Right lobe of liver (tissue), 6 donors: ENCODE data around the gene POLR1B. TPM values are rescaled to one million over a fixed set of nuclear protein-coding genes. Genes with fewer than 3 reads are reported as not detected.
A peak's percentile ranks its signal among the peaks of the same experiment; 100 is the strongest.
"Not testable (repeated sequence)": the region's sequence is repeated elsewhere in the genome, so short reads cannot be mapped to it uniquely, and the experiment has no call there.

Experiments
- ATAC-seq, 4 donors: fragments of 200-7000 bp; cut with Tn5 transposase; one replicate each; pipeline ENCODE4 v1.9.1; 2020; ENCODE audit warnings: mild to moderate bottlenecking in 4 of 4, moderate library complexity in 4 of 4
- DNase-seq, 3 donors: peaks; one replicate each; pipeline ENCODE4 v3.0.0-alpha.2; 2020
- H3K27ac ChIP-seq, 3 donors: fragments of 200-600 bp; one replicate each; pipeline ENCODE4 v1.8.0; 2022
- H3K27me3 ChIP-seq, 2 donors: fragments of 200-600 bp; one replicate each; pipeline ENCODE4 v1.8.0; 2022
- H3K36me3 ChIP-seq, 4 donors: fragments of 200-600 bp; sonication (generic) in 1 of 4; one replicate each; pipeline versions ENCODE4 v1.5.1 to v1.8.0; 2017 to 2022; ENCODE audit warnings: control low read depth in 1 of 4
- H3K4me1 ChIP-seq, 4 donors: fragments of 200-600 bp; sonication (generic) in 1 of 4; one replicate each; pipeline versions ENCODE4 v1.5.1 to v1.8.0; 2017 to 2022; ENCODE audit warnings: control low read depth in 1 of 4
- H3K4me3 ChIP-seq, 3 donors: fragments of 200-600 bp; one replicate each; pipeline ENCODE4 v1.8.0; 2022
- H3K9me3 ChIP-seq, 4 donors: fragments of 200-600 bp; sonication (generic) in 1 of 4; one replicate each; pipeline versions ENCODE4 v1.5.1 to v1.8.0; 2017 to 2022; ENCODE audit warnings: control low read depth in 1 of 4
- CTCF ChIP-seq, 4 donors: fragments of 200-600 bp in 3 of 4; fragments of 450-650 bp in 1 of 4; IDR thresholded peaks; one replicate each; pipeline versions ENCODE4 v1.5.1 to v1.8.0; 2016 to 2022; ENCODE audit warnings: antibody characterized with exemption in 4 of 4, mild to moderate bottlenecking in 2 of 4
- POLR2A ChIP-seq: fragments of 450-650 bp; IDR thresholded peaks from one replicate; pipeline ENCODE4 v1.6.1; 2017; ENCODE audit warnings: antibody characterized with exemption, mild to moderate bottlenecking
- WGBS: methylation state at CpG from one replicate; pipeline ENCODE4 v1.1.6; 2018; ENCODE audit warnings: low coverage, low lambda C conversion rate; ENCODE audit not compliant: insufficient coverage; ENCODE audit errors: missing lambda C conversion rate; 5-methylcytosine and 5-hydroxymethylcytosine counted together
- intact Hi-C, 2 donors: fragments of 100-400 bp; cut with DNase I; formaldehyde crosslinking; loops; one replicate each; pipeline versions ENCODE4 v1.11.2 to v1.14.1; 2022
- total RNA-seq, 6 experiments: library from RNA; depleted of rRNA in 2 of 6; stranded (reverse); fragments of >200 nt in 2 of 6; fragmentation: NEBNext Ultra II Directional in 3 of 6; extraction: Animal tissue kit (Norgen Biotek cat#: 25700) in 3 of 6; gene quantifications; one replicate each; pipeline versions ENCODE4 v1.1.0 to v1.2.4, GENCODE V29; 2016 to 2023
- donor health status: DM: no; HTN: yes; CAD: no.
- donor health status: DM: no; HTN: no; CAD: no.
- donor health status: DM: no; HTN: no; CAD: no.
- donor health status: DM: no; HTN: yes; CAD: no.
- donor health status: DM: no; HTN: yes; CAD: no.

POLR1B gene
- total RNA-seq, 6 experiments from 2014 or later = 12.2 to 20.5 (median 16.1) TPM

- Histone ChIP-seq H3K4me1 (peaks cover 0 to 20% (median 3%) of the 10 kb centered on the region in 4 donors), H3K36me3 (no peaks in the 10 kb centered on the region), H3K4me3 (no peak overlapping the region), H3K27ac (no peak overlapping the region), H3K27me3 (no peaks in the 10 kb centered on the region), H3K9me3 (no peaks in the 10 kb centered on the region)
- 67% methylated on average over 6 of the region's 8 CpGs for WGBS
- DNase-seq (peak in 1 of 3 donors; percentile 61), ATAC-seq (peak in 2 of 4 donors; percentile 30 to 45)
- TF ChIP-seq CTCF (IDR thresholded peaks at IDR 0.05) = no peak
- TF ChIP-seq POLR2A = no peak
- intact Hi-C loops = no loop called here
Measured at GRCh38 chr2:112607680-112608438, 65.6 kb downstream of the POLR1B start.

GRCh38 chr2:112609320-112609719, 67.1 kb downstream of the POLR1B start:
- H3K9me3 ChIP-seq, ATAC-seq, DNase-seq, H3K4me3 ChIP-seq, H3K27ac ChIP-seq, H3K36me3 ChIP-seq, intact Hi-C loops, H3K27me3 ChIP-seq: not testable (repeated sequence)
- 88% methylated on average over 4 of the region's 4 CpGs for WGBS
- peaks cover 0 to 14% (median 0%) of the 10 kb centered on the region in 4 donors for H3K4me1 ChIP-seq

GRCh38 chr2:112612283-112612682, 70.0 kb downstream of the POLR1B start:
- H3K27ac ChIP-seq, DNase-seq, H3K27me3 ChIP-seq, H3K36me3 ChIP-seq, H3K4me3 ChIP-seq, intact Hi-C loops, ATAC-seq, H3K9me3 ChIP-seq: not testable (repeated sequence)
- WGBS = 78% methylated on average over 1 of the region's 1 CpG
- peaks cover 0 to 11% (median 0%) of the 10 kb centered on the region in 4 donors for H3K4me1 ChIP-seq

GRCh38 chr2:112614201-112614840, 72.1 kb downstream of the POLR1B start:
- WGBS = 65% methylated on average over 4 of the region's 13 CpGs
- intact Hi-C loops = no loop called here

GRCh38 chr2:112615051-112615450, 72.8 kb downstream of the POLR1B start:
- intact Hi-C loops = no loop called here
- Histone ChIP-seq H3K9me3 (no peaks in the 10 kb centered on the region), H3K4me3 (no peak overlapping the region), H3K4me1 (peaks cover 0 to 8% (median 0%) of the 10 kb centered on the region in 4 donors), H3K27ac (no peak overlapping the region), H3K27me3 (no peaks in the 10 kb centered on the region), H3K36me3 (no peaks in the 10 kb centered on the region)
- no peak for TF ChIP-seq POLR2A
- no peak for TF ChIP-seq CTCF (IDR thresholded peaks at IDR 0.05)
- DNase-seq = peak in 1 of 3 donors; percentile 30
- 100% methylated on average over 4 of the region's 8 CpGs for WGBS
- no peak for ATAC-seq

More at GRCh38 chr2:112614201-112614840, 72.1 kb downstream of the POLR1B start:
- H3K27ac ChIP-seq = no peak overlapping the region
- no peak for TF ChIP-seq POLR2A
- no peak for TF ChIP-seq CTCF (IDR thresholded peaks at IDR 0.05)
- no peaks in the 10 kb centered on the region for H3K27me3 ChIP-seq
- no peak for DNase-seq
- H3K9me3 ChIP-seq = no peaks in the 10 kb centered on the region
- H3K4me3 ChIP-seq = no peak overlapping the region
- no peaks in the 10 kb centered on the region for H3K36me3 ChIP-seq
- peaks cover 0 to 8% (median 0%) of the 10 kb centered on the region in 4 donors for H3K4me1 ChIP-seq
- no peak for ATAC-seq

GRCh38 chr2:112615798-112616197, 73.5 kb downstream of the POLR1B start:
- WGBS = 70% methylated on average over 2 of the region's 2 CpGs
- peak in 1 of 3 donors; percentile 6 for DNase-seq

More at GRCh38 chr2:112615798-112616197, 73.5 kb downstream of the POLR1B start:
- H3K4me3 ChIP-seq, H3K4me1 ChIP-seq, H3K27me3 ChIP-seq, H3K27ac ChIP-seq, H3K36me3 ChIP-seq, H3K9me3 ChIP-seq, intact Hi-C loops, ATAC-seq: not testable (repeated sequence)
